ENCODE measurements around the gene RNU6-1. TPM values are rescaled to one million over a fixed set of nuclear protein-coding genes. Genes with fewer than 3 reads are reported as not detected.
A peak's percentile ranks its signal among the peaks of the same experiment; 100 is the strongest.

Gene RNU6-1
- total RNA-seq, 2 experiments from 2014 or later = not detected

DNA sequence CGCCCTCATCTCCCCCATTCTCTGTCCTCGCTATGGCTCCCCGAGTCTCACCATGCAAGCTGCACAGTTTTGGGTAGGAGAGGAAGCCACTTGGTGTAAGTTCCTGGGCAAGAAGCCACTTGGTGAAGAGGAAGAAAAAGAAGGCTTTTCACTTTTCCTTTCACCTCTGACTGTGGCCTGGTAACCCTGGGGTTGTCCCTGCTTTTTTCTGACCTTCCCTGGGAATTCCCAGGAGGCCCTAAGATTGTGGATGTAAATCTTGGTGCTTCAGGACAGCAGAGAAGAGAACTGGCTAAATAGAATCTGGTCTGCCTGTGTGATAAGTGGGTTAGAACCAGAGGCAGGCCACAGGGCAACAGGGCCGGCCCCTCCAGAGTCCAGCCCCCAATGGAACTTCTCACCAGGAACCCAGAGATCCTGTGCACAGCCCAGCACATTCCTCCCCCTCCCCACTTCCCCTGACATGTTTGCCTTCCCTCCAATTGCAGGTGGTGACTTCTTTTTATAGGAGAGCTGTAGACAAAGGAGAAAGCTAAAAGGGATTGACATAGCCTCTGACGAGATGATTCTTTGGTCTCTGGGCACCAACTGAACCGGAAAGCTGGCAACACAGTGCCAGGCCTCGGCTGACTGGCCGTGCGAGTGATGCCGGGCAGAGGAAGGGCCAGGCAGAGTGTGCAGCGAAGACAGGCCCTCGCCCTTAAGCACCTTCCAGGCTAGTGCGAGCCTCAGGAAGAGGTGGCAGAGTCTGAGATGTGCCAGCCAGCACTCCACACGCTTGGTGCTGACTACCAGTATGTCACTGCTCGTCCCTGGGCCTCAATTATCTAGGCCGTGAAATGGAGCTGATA is 34.0 kb downstream of the RNU6-1 start:
- BruUV-seq (replicated peaks) = no TSS peak
- Histone ChIP-seq H4K20me1 (ENCODE audit: insufficient read depth, low read length) (no peaks in the 10 kb centered on the region), H3K9me3 (ENCODE audit: low read length) (no peaks in the 10 kb centered on the region), H3K4me2 (ENCODE audit: low read length) (peak overlapping the region; percentile 47), H3K4me1 (ENCODE audit: insufficient read depth, low read length, poor library complexity, severe bottlenecking) (peaks cover 42% of the 10 kb centered on the region), H2AFZ (ENCODE audit: low read length) (no peak overlapping the region), H3K9me2 (ENCODE audit: insufficient read depth, low read length) (no peaks in the 10 kb centered on the region), H3K79me2 (ENCODE audit: insufficient read depth, low read depth, low read length) (no peaks in the 10 kb centered on the region), H3K36me3 (ENCODE audit: insufficient read depth, low read length) (no peaks in the 10 kb centered on the region), H3K4me3 (ENCODE audit: low read depth, low read length, poor library complexity, severe bottlenecking) (no peak overlapping the region), H3K27ac (ENCODE audit: low read depth, low read length, poor library complexity, severe bottlenecking) (peak overlapping the region; percentile 35)
- intact Hi-C loops (cut with micrococcal nuclease; ENCODE audit: unreplicated experiment) = no loop called here
- CTCF ChIA-PET (ENCODE audit: unreplicated experiment) = no interaction called here
- DNase-seq (ENCODE audit: low spot score) = no peak
- TF ChIP-seq, protein P1, sequence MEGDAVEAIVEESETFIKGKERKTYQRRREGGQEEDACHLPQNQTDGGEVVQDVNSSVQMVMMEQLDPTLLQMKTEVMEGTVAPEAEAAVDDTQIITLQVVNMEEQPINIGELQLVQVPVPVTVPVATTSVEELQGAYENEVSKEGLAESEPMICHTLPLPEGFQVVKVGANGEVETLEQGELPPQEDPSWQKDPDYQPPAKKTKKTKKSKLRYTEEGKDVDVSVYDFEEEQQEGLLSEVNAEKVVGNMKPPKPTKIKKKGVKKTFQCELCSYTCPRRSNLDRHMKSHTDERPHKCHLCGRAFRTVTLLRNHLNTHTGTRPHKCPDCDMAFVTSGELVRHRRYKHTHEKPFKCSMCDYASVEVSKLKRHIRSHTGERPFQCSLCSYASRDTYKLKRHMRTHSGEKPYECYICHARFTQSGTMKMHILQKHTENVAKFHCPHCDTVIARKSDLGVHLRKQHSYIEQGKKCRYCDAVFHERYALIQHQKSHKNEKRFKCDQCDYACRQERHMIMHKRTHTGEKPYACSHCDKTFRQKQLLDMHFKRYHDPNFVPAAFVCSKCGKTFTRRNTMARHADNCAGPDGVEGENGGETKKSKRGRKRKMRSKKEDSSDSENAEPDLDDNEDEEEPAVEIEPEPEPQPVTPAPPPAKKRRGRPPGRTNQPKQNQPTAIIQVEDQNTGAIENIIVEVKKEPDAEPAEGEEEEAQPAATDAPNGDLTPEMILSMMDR (conservative IDR thresholded peaks at IDR 0.05; ENCODE audit: low read length) = no peak
- no peak for TF ChIP-seq EZH2phosphoT487 (IDR thresholded peaks at IDR 0.05; ENCODE audit: borderline replicate concordance, low read depth, low read length)
- POLR2A ChIA-PET = interaction anchor here (0.6 kb wide), 1 partner anchor 210 kb away, joined by 3 read pairs; no protein-coding TSS in a partner anchor

DNA sequence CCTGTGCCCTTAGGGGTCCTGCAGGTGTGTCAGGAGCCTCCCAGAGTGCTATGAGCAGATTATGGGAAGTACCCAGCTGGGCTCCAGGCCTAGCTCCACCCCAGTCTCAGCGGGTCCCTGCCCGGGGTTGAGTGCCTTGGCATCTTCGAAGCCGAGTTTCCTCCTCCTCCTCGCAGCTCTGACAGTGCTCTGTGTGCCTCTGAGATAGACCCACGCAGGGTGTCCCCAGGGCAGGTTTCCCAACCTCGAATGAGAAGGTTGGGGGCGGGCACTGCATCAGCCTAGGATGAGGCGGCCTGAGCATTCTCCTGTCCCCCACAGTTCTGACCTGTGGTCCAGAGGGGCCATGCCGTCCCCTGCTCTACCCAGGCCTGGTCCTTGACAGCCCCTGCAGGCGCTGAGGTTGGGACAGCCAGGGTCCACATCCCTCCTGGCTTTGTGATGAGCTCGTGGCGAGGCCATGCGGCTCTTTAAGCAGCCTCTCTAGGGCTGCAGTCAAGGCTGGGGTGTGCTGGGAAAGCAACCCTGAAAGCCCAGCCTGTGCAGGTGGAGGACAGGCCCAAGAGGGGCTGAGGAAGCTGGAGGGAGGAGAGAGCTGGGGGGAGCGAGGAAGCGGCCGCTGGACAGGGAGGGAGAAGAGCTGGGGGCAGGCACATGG is 34.7 kb downstream of the RNU6-1 start:
- Histone ChIP-seq H4K20me1 (ENCODE audit: insufficient read depth, low read length) (no peaks in the 10 kb centered on the region), H3K4me3 (ENCODE audit: low read depth, low read length, poor library complexity, severe bottlenecking) (no peak overlapping the region), H3K36me3 (ENCODE audit: insufficient read depth, low read length) (no peaks in the 10 kb centered on the region), H3K9me3 (ENCODE audit: low read length) (no peaks in the 10 kb centered on the region), H3K4me1 (ENCODE audit: insufficient read depth, low read length, poor library complexity, severe bottlenecking) (peaks cover 42% of the 10 kb centered on the region), H3K27ac (ENCODE audit: low read depth, low read length, poor library complexity, severe bottlenecking) (peak overlapping the region; percentile 35), H2AFZ (ENCODE audit: low read length) (no peak overlapping the region), H3K9me2 (ENCODE audit: insufficient read depth, low read length) (no peaks in the 10 kb centered on the region), H3K4me2 (ENCODE audit: low read length) (peak overlapping the region; percentile 47; the same call in 1 of the 2 replicates), H3K79me2 (ENCODE audit: insufficient read depth, low read depth, low read length) (no peaks in the 10 kb centered on the region)
- TF ChIP-seq EZH2phosphoT487 (IDR thresholded peaks at IDR 0.05; ENCODE audit: borderline replicate concordance, low read depth, low read length) = no peak
- TF ChIP-seq, protein P1 (conservative IDR thresholded peaks at IDR 0.05; ENCODE audit: low read length) = no peak
- CTCF ChIA-PET (ENCODE audit: unreplicated experiment) = no interaction called here
- no peak for DNase-seq (ENCODE audit: low spot score)
- intact Hi-C loops (cut with micrococcal nuclease; ENCODE audit: unreplicated experiment) = no loop called here
- BruUV-seq (replicated peaks) = no TSS peak
- POLR2A ChIA-PET = no interaction called here
